NCI-H2227 (cell line): Measurements from ENCODE around the gene PPIG.
"Not testable (repeated sequence)": the region's sequence is repeated elsewhere in the genome, so short reads cannot be mapped to it uniquely, and the experiment has no call there.

Experiments used
- DNase-seq: peaks from one replicate; lab custom pipeline; 2025; ENCODE audit not compliant: unreplicated experiment; lab: John Stamatoyannopoulos, UW

Gene PPIG

GRCh38 chr2:169662744-169663143 is 78.6 kb downstream of the PPIG start:
- no peak for DNase-seq

DNA sequence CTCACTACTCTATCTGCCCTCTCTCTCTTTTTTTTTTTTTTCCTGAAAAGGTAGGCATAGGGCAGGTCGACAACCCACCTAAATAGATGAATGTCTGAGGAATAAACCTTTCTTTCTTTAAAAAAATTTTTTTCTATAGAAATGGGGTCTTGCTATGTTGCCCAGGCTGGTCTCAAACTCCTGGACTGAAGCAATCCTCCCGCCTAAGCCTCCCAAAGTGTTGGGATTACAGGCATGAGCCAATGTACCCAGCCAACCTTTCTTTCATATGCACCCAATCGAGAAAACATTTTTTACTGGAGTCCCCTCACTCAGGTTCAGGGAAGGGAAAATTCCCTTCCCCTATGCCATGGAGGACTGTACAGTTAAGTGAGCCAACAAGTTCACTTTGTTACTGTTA is 79.1 kb downstream of the PPIG start:
- no peak for DNase-seq

DNA sequence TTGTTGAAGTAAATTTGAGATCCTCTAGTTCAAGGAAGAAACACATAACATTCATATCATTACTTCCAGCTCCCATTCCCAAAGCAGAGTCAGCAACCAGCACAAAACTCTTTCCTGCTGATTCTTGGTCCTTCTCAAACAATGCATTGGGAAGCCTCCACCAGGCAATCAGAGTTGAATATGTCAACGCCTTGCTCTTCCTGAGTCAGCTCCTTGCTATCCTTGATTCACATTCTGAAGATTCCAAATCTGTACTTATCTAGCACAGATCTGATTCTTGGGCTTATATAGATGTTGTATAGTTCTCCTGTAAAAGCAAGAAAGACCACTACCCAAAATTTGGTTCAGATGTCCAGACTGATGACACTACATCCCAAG is 80.4 kb downstream of the PPIG start:
- DNase-seq = no peak

GRCh38 chr2:169664978-169665930 is 81.1 kb downstream of the PPIG start:
- DNase-seq = no peak

DNA sequence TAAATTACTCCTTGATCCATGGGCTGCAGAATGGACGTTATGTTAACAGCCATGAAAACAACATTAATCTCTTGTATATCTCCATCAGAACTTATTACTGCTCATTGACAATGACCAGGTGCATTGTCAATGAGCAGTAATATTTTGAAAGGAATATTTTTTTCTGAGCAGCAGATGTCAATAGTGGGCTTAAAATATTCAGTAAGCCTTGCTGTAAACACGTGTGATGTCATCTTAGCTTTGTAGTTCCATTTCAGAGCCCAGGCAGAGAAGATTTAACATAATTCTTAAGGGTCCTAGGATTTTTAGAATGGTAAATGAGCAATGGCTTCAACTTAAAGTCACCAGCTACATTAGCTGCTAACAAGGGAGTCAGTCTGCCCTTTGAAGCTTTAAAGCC is 83.4 kb downstream of the PPIG start:
- no peak for DNase-seq

GRCh38 chr2:169670215-169670651 is 86.1 kb downstream of the PPIG start:
- no peak for DNase-seq

- DNase-seq = no peak
Observed at GRCh38 chr2:169670937-169671336, 86.8 kb downstream of the PPIG start.

DNA sequence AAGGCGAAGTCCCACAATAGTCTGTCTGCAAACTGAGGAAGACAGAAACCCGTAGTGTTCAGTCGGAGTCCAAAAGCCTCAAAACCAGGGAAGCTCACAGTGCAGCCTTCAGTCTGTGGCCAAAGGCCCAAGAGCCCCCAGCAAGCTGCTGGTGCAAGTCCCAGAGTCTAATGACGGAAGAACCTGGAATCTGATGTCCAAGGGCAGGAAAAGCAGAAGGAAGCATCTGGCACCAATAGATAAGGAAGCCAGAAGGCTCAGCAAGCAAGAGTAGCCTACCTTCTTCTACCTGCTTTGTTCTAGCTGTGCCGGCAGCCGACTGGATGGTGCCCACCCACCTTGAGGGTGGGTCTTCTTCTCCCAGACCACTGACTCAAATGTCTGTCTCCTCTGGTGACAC is 88.3 kb downstream of the PPIG start:
- no peak for DNase-seq

DNA sequence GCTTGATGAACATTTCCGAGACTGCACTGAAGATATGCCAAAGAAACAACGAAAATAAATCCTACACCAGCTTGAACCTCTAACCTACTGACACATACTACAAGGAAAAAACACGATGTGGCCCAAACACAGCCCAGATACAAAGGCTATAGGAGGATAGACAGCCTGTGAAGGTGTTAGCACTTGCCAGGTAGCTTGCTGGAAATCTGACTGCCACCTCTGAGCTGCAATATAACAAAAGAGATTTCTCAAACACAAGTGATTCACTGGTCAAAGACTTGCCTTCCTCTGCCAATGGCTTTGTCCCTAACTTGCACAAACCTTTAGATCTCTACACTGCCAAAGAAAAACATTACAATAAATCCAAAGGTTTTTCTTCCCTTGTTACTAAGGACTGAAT is 89.0 kb downstream of the PPIG start:
- no peak for DNase-seq

DNA sequence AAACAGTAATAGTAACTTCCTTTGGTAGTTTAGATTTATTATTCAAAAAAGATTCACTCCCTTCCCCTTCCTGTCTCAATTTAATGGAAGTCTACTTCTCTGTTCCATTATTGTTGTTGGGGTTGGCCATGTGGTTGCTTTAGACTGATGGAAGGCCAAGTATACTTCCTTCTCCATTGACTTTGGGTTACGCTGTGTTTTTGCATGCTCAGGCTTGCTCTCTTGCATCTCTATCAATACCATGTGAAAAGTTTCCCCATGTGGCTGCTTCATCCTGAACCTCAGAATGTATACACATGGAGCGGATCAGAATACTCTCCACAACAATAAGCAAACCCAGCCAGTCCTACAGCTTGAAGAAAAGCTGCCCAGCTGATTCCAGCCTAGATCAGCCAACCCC is 89.8 kb downstream of the PPIG start:
- DNase-seq = no peak

DNA sequence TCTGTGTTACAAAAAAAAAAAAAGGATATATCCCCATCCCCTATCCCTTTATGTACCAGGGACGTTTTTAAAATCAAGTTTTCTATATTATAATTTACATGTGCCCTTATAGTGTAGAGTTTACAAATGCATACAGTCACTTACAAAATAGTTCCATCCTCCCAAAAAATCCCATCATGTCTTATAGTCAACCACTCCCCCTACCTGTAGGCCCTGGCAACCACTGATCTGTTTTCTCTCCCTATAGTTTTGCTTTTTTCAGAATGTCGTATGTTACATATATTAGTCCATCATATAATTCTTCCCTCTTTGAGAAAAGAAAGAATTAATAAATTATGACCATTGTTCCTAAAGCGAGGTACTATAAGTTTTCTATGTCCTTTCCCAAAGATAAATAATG is 92.2 kb downstream of the PPIG start:
- no peak for DNase-seq

GRCh38 chr2:169676850-169677249 is 92.7 kb downstream of the PPIG start:
- DNase-seq = no peak

- DNase-seq = no peak
Observed at GRCh38 chr2:169683054-169683424, 98.9 kb downstream of the PPIG start.

- DNase-seq = no peak
Observed at GRCh38 chr2:169683425-169684134, 99.4 kb downstream of the PPIG start.

DNA sequence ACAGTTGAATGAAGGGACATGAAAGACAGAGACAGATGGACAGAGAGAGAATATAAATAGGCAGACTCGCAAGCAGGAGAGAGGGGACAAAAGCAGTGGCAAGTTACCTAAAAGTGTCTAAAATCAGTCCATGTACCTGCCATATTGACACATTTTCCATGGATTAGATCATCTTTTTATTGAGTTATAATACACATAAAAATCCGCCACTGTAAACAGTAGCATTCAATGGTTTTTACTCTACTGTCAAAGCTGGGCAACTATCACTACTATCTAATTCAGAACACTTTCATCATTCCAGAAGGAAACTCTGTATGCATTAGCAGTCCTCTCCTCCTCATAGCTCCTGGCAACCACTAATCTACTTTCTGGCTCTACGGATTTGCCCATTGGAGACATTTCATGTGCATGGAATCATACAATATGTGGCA is 100.0 kb downstream of the PPIG start:
- no peak for DNase-seq

DNA sequence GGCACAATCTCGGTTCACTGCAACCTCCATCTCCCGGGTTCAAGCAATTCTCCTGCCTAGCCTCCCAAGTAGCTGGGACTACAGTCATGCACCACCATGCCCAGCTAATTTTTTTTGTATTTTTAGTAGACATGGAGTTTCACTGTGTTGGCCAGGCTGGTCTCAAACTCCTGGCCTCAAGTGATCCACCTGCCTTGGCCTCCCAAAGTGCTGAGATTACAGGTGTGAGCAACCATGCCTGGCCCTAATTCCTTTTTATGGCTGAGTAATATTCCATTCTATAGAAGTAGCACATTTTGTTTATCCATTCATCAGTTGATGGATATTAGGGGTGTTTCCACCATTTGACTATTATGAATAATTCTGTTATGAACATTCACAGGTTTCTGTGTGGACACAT is 100.6 kb downstream of the PPIG start:
- DNase-seq = not testable (repeated sequence)

GRCh38 chr2:169686825-169687224 is 102.7 kb downstream of the PPIG start:
- DNase-seq = not testable (repeated sequence)

GRCh38 chr2:169687943-169688342 is 103.8 kb downstream of the PPIG start:
- not testable (repeated sequence) for DNase-seq

- DNase-seq = no peak
Observed at GRCh38 chr2:169690958-169691357, 106.8 kb downstream of the PPIG start.
